T-cell (primary cell): ENCODE results near the gene MIPEP. TPM values are rescaled to one million over a fixed set of nuclear protein-coding genes. Genes with fewer than 3 reads are reported as not detected.

Source experiments
- ATAC-seq, 4 experiments: fragments of 200-7000 bp in 3 of 4; fragments of 150-1000 bp in 1 of 4; cut with Tn5 transposase; replicated peaks in 1 of 4; 1 replicate in 3 of 4; 2 replicates in 1 of 4; pipeline ENCODE4 v1.10.0; 2021; ENCODE audit warnings: moderate library complexity in 3 of 4, mild to moderate bottlenecking in 2 of 4, moderate number of reproducible peaks in 1 of 4
- CTCF ChIA-PET, 2 donors: fragments of 300-600 bp; sonication (Branson Sonifier 250); formaldehyde crosslinking; loops; one replicate each; lab custom pipeline; 2022; ENCODE audit warnings: antibody characterized with exemption in 2 of 2; lab: Charles Lee
- POLR2A ChIA-PET, 2 donors: fragments of 300-600 bp; sonication (Branson Sonifier 250); formaldehyde crosslinking; loops; one replicate each; lab custom pipeline; 2022; ENCODE audit warnings: antibody characterized with exemption in 2 of 2; lab: Charles Lee
- DNase-seq, 35 experiments: peaks; one replicate each; pipeline versions ENCODE4 v3.0.0 to v3.0.0-alpha.2; 2013 to 2023
- H3K27ac ChIP-seq: one replicate; pipeline ENCODE4 v1.5.1; 2013; ENCODE audit warnings: low read length
- H3K27me3 ChIP-seq, 2 experiments: replicated peaks in 1 of 2; 1 replicate in 1 of 2; 2 replicates in 1 of 2; pipeline versions ENCODE4 v1.6.1 to v1.7.0; 2013; ENCODE audit warnings: low read length in 1 of 2, mixed read lengths in 1 of 2; ENCODE audit not compliant: control insufficient read depth in 2 of 2, insufficient read depth in 2 of 2; ENCODE audit errors: extremely low read depth in 1 of 2
- H3K36me3 ChIP-seq, 2 donors: 1 replicate in 1 of 2; 2 replicates in 1 of 2; pipeline versions ENCODE4 v1.6.1 to v1.7.0; 2013; ENCODE audit warnings: low read length in 1 of 2; ENCODE audit not compliant: control insufficient read depth in 2 of 2, insufficient read depth in 1 of 2; ENCODE audit errors: extremely low read depth in 1 of 2
- H3K4me1 ChIP-seq, 2 experiments: 1 replicate in 1 of 2; 2 replicates in 1 of 2; pipeline versions ENCODE4 v1.6.1 to v1.7.0; 2013; ENCODE audit warnings: low read length in 2 of 2, mixed read lengths in 1 of 2; ENCODE audit not compliant: insufficient read depth in 2 of 2, control insufficient read depth in 1 of 2; ENCODE audit errors: extremely low read depth in 1 of 2
- H3K4me3 ChIP-seq, 2 donors: 1 replicate in 1 of 2; 2 replicates in 1 of 2; pipeline versions ENCODE4 v1.5.1 to v1.7.0; 2013; ENCODE audit warnings: mild to moderate bottlenecking in 2 of 2, low read length in 1 of 2, moderate library complexity in 1 of 2; ENCODE audit not compliant: control insufficient read depth in 1 of 2; ENCODE audit errors: extremely low read depth in 1 of 2
- H3K9me3 ChIP-seq: 2 replicates; pipeline ENCODE4 v1.7.0; 2013
- H3K27ac Mint-ChIP-seq, 2 donors: one replicate each; pipeline ENCODE4 v1.8.0; 2020 to 2021; ENCODE audit warnings: mild to moderate bottlenecking in 2 of 2, mixed read lengths in 2 of 2
- H3K27me3 Mint-ChIP-seq, 2 donors: one replicate each; pipeline ENCODE4 v1.8.0; 2021 to 2022; ENCODE audit warnings: mixed read lengths in 2 of 2
- H3K36me3 Mint-ChIP-seq: one replicate; pipeline ENCODE4 v1.8.0; 2021; ENCODE audit warnings: mixed read lengths
- H3K4me1 Mint-ChIP-seq, 3 donors: one replicate each; pipeline ENCODE4 v1.8.0; 2020 to 2022; ENCODE audit warnings: mixed read lengths in 3 of 3, mild to moderate bottlenecking in 1 of 3
- H3K4me3 Mint-ChIP-seq, 3 donors: one replicate each; pipeline ENCODE4 v1.8.0; 2020 to 2022; ENCODE audit warnings: mild to moderate bottlenecking in 3 of 3, mixed read lengths in 3 of 3, moderate library complexity in 3 of 3
- H3K9me3 Mint-ChIP-seq, 3 donors: one replicate each; pipeline ENCODE4 v1.8.0; 2020 to 2022; ENCODE audit warnings: mixed read lengths in 3 of 3
- WGBS: methylation state at CpG from one replicate; pipeline ENCODE4 v1.1.5; 2013; ENCODE audit warnings: missing lambda C conversion rate; ENCODE audit not compliant: insufficient coverage; 5-methylcytosine and 5-hydroxymethylcytosine counted together
- total RNA-seq, 35 experiments: library from RNA in 6 of 35; stranded (reverse) in 6 of 35; fragments of 120-200 nt in 1 of 35; gene quantifications; one replicate each; pipeline versions ENCODE4 v1.2.1 to v1.2.4 and lab custom pipeline; 2013 to 2026

Gene MIPEP
- total RNA-seq, 5 donors from 2014 or later (not counting 1 experiment from before 2014, with no cell fraction given): 6.3 to 13.8 (median 12.3) TPM

DNA sequence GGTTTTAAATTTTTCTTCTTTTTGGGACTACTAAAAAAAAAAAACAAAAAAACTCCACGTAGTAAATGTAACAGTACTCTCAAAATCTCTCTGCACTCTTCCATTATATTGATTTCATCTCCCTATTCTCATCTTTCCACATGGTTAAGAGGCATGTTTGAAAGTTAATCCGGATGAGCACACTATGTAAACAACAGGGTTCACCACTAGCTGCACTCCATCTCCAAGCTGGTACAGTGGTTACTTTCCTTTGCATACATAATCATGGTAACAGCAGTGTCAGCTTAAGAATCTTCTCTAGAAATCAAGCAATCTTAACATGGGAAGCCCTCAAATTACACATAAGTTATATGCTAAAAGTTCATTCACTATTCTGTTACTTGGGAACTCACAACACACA lies 92.6 kb downstream of the MIPEP start:
- Histone ChIP-seq H3K4me3 (no peak overlapping the region), H3K36me3 (no peaks in the 10 kb centered on the region), H3K27ac (no peak overlapping the region), H3K4me1 (peaks cover 4 to 12% of the 10 kb centered on the region in 2 experiments), H3K27me3 (no peaks in the 10 kb centered on the region), H3K9me3 (no peaks in the 10 kb centered on the region)
- CTCF ChIA-PET: no interaction called here
- ATAC-seq (no peak), DNase-seq (no peak)
- Mint-ChIP-seq H3K27me3 (no peaks in the 10 kb centered on the region), H3K36me3 (peaks cover 24% of the 10 kb centered on the region), H3K4me1 (peaks cover 11 to 42% (median 17%) of the 10 kb centered on the region in 3 donors), H3K27ac (no peak overlapping the region), H3K4me3 (no peak overlapping the region), H3K9me3 (peaks cover 0 to 3% (median 0%) of the 10 kb centered on the region in 3 donors)
- WGBS: 71% methylated on average over 1 of the region's 2 CpGs
- POLR2A ChIA-PET: no interaction called here

DNA sequence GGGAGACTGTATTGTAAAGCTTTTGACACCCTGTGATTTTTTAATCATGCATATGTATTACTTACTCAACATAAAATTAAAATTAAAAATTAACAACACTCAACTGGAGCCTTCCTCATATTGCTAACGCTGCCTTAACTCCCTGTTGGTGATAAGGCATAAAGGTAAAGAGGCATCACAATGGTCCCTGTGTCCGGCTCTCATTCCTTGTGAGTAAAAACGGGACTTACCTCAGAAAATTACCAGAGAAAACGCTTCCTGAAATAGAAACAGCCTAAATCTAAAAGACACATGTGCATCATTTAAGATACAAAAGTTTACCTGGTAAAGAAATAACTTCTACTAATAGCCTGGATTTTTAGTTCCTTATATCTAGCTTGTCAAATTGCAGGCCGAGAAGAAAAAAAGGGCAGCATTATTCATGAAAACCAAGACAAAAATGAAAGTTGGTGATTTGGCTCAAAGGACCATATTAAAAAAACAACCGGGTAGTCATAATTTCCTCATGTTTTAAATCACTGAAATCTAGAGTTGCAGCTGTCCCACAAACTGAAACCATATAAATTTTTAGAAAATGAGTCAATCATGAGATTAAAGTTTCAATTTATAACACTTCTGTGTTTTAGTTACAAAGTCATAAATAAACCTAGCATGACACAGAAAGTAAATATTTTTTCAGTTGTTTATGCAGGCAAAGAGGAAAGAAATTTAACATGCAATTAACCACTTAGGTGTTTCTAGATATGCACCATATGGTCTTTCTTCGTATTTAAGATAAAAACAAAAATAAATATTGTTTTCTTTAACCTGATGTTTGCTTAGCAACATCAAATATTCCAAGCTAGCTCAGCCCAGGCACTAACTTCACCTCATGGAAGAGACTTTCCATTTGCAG lies 94.7 kb downstream of the MIPEP start:
- Mint-ChIP-seq H3K27ac (no peak overlapping the region), H3K36me3 (peaks cover 17% of the 10 kb centered on the region), H3K4me3 (no peak overlapping the region), H3K9me3 (peaks cover 0 to 3% (median 0%) of the 10 kb centered on the region in 3 donors), H3K4me1 (peaks cover under 1 to 25% (median 4%) of the 10 kb centered on the region in 3 donors), H3K27me3 (no peaks in the 10 kb centered on the region)
- ATAC-seq (no peak), DNase-seq (no peak)
- no peak overlapping the region for H3K27ac ChIP-seq
- no peaks in the 10 kb centered on the region for H3K27me3 ChIP-seq
- ChIA-PET CTCF (no interaction called here), POLR2A (no interaction called here)
- no peak overlapping the region for H3K4me3 ChIP-seq
- H3K4me1 ChIP-seq: peaks cover 1 to 4% of the 10 kb centered on the region in 2 experiments
- WGBS: 0% methylated on average over 1 of the region's 7 CpGs
- no peaks in the 10 kb centered on the region for H3K36me3 ChIP-seq
- no peaks in the 10 kb centered on the region for H3K9me3 ChIP-seq

- no peak overlapping the region for H3K4me3 ChIP-seq
- ATAC-seq: no peak
- H3K27ac Mint-ChIP-seq: no peak overlapping the region
- H3K4me1 Mint-ChIP-seq: peaks cover 0 to 24% (median 3%) of the 10 kb centered on the region in 3 donors
- H3K36me3 Mint-ChIP-seq: peaks cover 16% of the 10 kb centered on the region
- H3K4me3 Mint-ChIP-seq: no peak overlapping the region
- no peaks in the 10 kb centered on the region for H3K9me3 ChIP-seq
- no peaks in the 10 kb centered on the region for H3K36me3 ChIP-seq
- H3K27ac ChIP-seq: no peak overlapping the region
- H3K27me3 Mint-ChIP-seq: no peaks in the 10 kb centered on the region
- peaks cover 0 to 3% (median 0%) of the 10 kb centered on the region in 3 donors for H3K9me3 Mint-ChIP-seq
- no peaks in the 10 kb centered on the region for H3K27me3 ChIP-seq
- DNase-seq: no peak
- 100% methylated on average over 1 of the region's 3 CpGs for WGBS
- ChIA-PET CTCF (no interaction called here), POLR2A (no interaction called here)
- no peaks in the 10 kb centered on the region for H3K4me1 ChIP-seq
Measured at GRCh38 chr13:23793711-23794110, 95.5 kb downstream of the MIPEP start.

DNA sequence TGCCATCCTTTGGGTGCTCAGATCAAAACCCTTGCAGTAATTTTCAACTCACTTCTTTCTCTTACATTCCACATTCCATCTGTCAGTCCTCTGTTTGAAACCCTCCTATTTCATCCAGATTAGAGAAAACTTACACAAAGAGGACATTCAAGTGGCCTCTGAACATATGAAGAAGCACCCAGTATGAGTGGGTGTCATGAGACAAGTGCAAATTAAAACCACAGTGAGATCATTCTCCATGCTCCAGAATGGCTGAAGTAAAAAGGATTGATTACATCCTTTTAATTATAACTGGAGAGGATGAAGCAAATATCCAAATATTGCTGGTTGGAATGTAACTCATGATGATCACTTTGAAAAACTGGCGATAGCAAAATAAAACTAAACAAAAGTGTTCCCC lies 96.5 kb downstream of the MIPEP start:
- Mint-ChIP-seq H3K4me3 (no peak overlapping the region), H3K27me3 (no peaks in the 10 kb centered on the region), H3K36me3 (peaks cover 11% of the 10 kb centered on the region), H3K27ac (no peak overlapping the region), H3K4me1 (peaks cover 0 to 19% (median 0%) of the 10 kb centered on the region in 3 donors), H3K9me3 (no peaks in the 10 kb centered on the region)
- Histone ChIP-seq H3K36me3 (no peaks in the 10 kb centered on the region), H3K27ac (no peak overlapping the region), H3K4me1 (no peaks in the 10 kb centered on the region), H3K4me3 (no peak overlapping the region), H3K27me3 (no peaks in the 10 kb centered on the region), H3K9me3 (no peaks in the 10 kb centered on the region)
- no peak for DNase-seq
- ChIA-PET POLR2A (no interaction called here), CTCF (no interaction called here)
- ATAC-seq: no peak
- no CpG with 5 or more reads among the region's 1 CpG for WGBS

GRCh38 chr13:23790577-23791170 lies 98.5 kb downstream of the MIPEP start:
- Mint-ChIP-seq H3K27ac (no peak overlapping the region), H3K4me1 (peaks cover 0 to 11% (median 0%) of the 10 kb centered on the region in 3 donors), H3K27me3 (no peaks in the 10 kb centered on the region), H3K4me3 (no peak overlapping the region), H3K36me3 (peaks cover 5% of the 10 kb centered on the region), H3K9me3 (no peaks in the 10 kb centered on the region)
- no peaks in the 10 kb centered on the region for H3K9me3 ChIP-seq
- H3K4me1 ChIP-seq: no peaks in the 10 kb centered on the region
- no peak overlapping the region for H3K4me3 ChIP-seq
- ChIA-PET POLR2A (no interaction called here), CTCF (no interaction called here)
- DNase-seq: no peak
- H3K27me3 ChIP-seq: no peaks in the 10 kb centered on the region
- no peak for ATAC-seq
- no peak overlapping the region for H3K27ac ChIP-seq
- H3K36me3 ChIP-seq: no peaks in the 10 kb centered on the region
- WGBS: 91% methylated on average over 1 of the region's 2 CpGs

- Histone ChIP-seq H3K27ac (no peak overlapping the region), H3K4me1 (no peaks in the 10 kb centered on the region), H3K9me3 (no peaks in the 10 kb centered on the region), H3K4me3 (no peak overlapping the region), H3K27me3 (no peaks in the 10 kb centered on the region), H3K36me3 (no peaks in the 10 kb centered on the region)
- 57% methylated on average over 6 of the region's 10 CpGs for WGBS
- H3K4me1 Mint-ChIP-seq: peaks cover 0 to 9% (median 0%) of the 10 kb centered on the region in 3 donors
- H3K9me3 Mint-ChIP-seq: no peaks in the 10 kb centered on the region
- POLR2A ChIA-PET: no interaction called here
- no peaks in the 10 kb centered on the region for H3K27me3 Mint-ChIP-seq
- no peak for ATAC-seq
- no peak for DNase-seq
- peaks cover 14% of the 10 kb centered on the region for H3K36me3 Mint-ChIP-seq
- H3K4me3 Mint-ChIP-seq: no peak overlapping the region
- CTCF ChIA-PET: interaction anchor here in 1 of 2 donors (0.6 kb wide), 1 partner anchor 350 kb away, joined by 9 read pairs; no protein-coding TSS in a partner anchor
- no peak overlapping the region for H3K27ac Mint-ChIP-seq
Measured at GRCh38 chr13:23789576-23790346, 99.4 kb downstream of the MIPEP start.
